Activated CD4-positive, alpha-beta T cell treated with anti-CD3 and anti-CD28 coated beads for 48 hours (primary cell): ENCODE data around the gene LMTK3.
"Not testable (repeated sequence)": the region's sequence is repeated elsewhere in the genome, so short reads cannot be mapped to it uniquely, and the experiment has no call there.

Experiments used
- DNase-seq: peaks from one replicate; pipeline ENCODE4 v3.0.0-alpha.2; 2020

The LMTK3 gene

DNA sequence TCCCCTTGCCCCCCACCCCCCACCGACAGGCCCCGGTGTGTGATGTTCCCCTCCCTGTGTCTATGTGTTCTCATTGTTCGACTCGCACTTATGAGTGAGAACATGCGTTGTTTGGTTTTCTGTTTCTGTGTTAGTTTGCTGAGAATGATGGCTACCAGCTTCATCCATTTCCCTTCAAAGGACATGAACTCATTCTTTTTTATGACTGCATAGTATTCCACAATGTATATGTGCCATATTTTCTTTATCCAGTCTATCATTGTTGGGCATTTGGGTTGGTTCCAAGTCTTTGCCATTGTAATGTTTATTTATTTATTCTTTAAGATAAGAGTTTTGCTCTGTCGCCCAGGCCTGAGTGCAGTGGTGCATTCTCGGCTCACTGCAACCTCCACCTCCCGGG lies 26.4 kb upstream of the LMTK3 start:
- not testable (repeated sequence) for DNase-seq

DNA sequence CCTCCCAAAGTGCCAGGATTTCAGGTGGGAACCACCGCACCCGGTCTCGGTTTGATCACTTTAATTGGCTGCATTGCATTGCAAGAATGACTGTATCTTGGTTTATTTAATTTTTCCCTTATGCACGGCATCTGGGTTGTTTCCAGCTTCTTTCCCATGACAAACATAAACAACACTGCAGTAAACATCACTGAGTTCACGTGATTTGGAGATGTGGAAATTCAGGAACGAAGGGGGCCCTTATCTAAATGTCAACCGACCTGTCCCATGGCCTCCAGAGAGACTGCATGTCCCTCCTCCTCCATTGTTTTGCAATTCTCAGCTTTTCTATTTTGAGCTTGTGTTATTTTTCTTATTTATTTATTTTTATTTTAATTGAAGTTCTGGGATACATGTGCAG lies 25.9 kb upstream of the LMTK3 start:
- no peak for DNase-seq

DNA sequence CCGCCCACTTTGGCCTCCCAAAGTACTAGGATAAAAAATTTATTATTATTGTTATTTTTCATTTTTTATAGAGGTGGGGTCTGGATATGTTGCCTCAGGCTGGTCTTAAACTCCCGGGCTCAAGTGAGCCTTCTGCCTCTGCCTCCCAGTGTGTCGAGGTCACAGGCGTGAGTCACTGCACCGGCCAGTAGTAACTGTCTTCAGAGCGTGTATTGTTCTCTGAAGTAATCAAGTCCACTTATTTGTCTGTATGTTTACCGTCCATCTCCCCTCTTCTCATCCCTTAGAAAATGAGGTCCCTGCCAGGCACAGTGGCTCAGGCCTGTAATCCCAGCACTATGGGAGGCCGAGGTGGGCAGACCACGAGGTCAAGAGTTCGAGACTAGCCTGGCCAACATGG lies 22.1 kb upstream of the LMTK3 start:
- no peak for DNase-seq

DNA sequence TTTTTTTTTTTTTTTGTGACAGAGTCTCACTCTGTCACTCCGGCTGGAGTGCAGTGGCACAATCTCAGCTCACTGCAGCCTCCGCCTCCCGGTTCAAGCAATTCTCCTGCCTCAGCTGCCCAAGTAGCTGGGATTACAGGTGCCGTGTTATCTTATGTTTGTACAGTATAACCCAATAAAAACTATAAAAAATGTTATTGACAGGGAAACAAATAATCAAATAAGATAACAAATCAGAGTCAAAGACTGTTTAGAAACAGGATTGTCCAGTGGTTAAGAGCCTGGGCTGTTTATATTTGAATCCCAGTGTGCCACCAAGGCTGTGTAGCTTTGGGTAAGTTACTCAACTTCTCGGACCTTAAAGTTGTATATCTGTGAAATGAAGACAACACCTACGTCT lies 19.1 kb upstream of the LMTK3 start:
- no peak for DNase-seq

DNA sequence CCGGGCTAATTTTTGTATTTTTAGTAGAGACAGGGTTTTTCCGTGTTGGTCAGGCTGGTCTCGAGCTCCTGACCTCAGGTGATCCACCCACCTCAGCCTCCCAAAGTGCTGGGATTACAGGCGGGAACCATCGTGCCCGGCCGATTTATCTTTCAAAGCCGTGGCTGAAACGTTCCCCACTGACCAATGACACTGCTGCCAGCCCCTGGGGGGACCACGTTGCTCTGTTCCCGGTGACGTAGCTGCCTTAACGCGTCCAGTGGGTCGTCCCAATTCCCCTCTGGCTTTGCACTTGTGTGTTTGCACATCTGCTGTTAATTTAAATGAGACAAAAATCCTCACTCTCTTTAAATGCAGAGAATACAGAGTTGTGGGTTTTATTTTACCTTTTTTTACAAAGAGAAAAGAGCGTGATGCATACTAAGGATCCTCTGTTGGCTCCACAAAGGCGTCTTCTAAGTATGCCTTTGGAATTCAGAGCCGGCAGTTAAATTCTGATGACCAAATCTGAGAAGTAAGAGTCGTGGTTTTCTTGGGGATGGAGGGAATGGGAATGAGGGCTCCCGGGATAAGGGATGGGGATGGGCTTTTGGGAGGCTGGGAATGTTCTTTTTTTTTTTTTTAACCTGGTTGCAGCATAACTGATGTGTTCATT lies 18.6 kb upstream of the LMTK3 start:
- no peak for DNase-seq

DNA sequence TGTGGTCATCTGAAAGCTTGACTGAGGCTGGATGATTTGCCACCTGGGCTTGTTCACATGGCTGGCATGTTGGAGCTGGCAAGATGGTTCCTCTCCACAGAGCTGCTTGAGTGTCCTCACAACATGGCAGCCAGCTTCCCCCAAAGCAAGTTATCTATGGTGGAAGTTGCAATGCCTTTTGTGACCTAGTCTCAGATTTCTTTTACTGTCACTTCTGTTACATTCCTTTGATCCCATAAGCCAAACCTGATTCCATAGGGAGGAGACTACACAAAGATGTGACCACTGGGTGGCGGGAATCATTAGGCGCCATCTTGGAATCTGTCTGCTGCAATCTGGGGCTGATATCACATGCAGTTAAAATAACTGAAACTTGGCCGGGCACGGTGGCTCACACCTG lies 17.5 kb upstream of the LMTK3 start:
- DNase-seq = no peak

DNA sequence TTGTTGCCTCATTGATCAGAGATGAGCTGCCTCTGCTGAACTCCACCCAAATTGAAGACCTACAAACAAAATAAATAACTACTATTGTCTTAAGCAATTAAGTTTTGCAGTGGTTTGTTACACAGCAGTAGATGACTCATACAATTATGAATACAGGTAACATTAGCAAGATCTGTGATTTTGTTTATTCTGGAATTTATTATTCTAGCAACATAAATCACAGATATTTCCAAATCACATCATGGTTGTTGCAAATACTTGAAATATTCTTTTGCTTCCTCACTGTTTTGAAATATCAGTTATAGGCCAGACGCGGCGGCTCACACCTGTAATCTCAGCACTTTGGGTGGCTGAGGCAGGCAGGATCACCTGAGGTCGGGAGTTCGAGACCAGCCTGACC lies 13.1 kb upstream of the LMTK3 start:
- no peak for DNase-seq

DNA sequence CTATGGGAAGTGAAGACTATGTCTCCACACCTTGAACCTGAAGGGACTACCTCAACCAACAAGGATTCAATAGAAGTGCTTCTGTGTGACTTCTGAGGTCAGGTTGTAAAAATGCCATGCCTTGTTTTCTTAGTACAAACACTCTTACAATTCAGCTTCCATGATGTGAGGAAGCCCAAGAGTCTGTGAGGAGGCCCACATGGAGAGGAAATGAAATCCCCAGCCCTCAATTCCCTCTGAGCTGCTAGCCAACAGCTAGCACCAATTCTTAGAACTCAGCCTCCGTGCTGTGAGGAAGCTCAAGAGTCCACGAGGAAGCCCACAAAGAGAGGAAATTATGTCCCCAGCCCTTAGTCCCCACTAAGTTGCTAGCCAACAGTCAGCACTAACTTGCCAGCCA lies 12.6 kb upstream of the LMTK3 start:
- DNase-seq = no peak

DNA sequence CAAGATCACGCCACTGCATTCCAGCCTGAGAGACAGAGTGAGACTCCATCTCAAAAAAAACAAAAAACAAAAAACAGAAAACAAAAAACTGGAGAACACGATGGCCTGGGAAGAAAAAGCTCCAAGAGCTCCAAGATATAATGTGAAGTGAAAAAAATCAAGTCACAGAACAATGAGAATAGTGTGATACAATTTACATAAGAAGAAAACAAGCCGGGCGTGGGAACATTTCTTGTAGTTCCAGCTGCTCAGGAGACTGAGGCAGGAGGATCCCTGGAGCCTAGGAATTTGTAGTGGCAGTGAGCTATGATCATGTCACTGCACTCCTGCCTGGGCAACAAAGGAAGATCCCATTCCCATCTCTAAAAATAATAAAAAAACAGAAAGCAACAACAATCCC lies 8.5 kb upstream of the LMTK3 start:
- no peak for DNase-seq

DNA sequence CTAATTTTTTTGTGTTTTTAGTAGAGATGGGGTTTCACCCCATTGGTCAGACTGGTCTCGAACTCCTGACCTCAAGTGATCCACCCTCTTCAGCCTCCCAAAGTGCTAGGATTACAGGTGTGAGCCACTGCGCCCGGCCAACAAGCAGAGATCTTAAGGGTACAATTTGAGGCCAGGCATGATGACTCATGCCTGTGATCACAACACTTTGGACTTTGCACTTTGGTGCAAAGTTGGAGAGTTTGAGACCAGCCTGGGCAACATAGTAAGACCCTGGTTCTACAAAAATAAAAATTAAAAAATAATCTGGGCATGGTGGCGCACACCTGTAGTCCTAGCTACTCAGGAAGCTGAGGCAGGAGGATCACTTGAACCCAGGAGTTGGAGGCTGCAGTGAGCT lies 7.8 kb upstream of the LMTK3 start:
- DNase-seq = not testable (repeated sequence)

DNA sequence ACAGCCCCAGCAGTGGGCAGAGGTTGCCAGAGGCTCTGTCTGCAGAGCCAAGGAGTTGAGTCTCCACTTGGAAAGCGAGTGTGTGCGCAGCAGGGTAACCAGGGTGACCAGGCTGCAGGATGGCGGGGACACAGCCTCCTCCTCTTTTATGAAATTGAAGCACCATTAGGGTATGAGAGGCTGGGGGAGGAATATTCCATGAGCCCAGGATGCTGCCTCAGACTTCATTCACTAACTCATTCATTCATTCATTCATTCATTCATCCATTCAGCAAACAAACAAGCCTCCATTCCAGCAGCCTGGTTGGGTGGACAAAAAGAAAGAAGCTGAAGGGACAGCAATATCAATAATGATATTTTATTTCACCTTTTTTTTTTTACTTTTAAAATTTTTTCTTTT lies 6.6 kb upstream of the LMTK3 start:
- DNase-seq = no peak

DNA sequence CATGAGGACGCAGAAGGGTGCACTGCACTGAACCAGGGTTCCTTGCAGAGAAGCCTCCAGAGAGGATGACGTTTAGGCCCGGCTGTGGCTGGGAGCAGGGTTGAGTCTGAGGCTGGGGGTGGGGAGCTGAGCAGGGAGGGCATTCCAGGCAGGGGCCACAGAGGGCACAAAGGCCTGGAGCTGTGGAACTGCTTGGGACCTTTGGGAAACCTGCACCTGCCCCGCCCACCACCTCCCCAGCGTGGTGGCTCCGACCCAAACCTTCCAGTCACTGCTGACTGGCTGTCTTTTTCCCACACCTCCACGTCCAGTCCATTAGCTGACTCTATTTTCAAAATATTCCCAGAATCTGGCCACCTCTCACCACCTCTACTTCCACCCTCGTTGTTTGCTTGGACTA lies 4.9 kb upstream of the LMTK3 start:
- DNase-seq = no peak

DNA sequence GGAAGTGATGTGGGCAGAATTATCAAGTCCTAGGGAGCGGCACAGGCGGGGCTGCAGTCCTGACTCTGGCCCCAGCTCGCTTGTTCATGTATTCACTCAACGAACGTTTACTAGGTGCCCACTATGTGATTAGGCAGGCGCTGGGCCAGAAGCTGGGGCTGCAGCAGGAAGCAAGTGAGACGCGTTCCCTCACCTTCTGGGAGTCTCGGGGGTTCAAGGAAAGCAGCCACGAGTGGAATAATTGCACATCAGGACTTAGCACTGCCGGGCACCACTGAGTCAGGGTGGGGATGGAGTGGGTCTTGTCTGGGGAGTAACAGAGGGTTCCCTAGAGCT lies 2.5 kb upstream of the LMTK3 start:
- no peak for DNase-seq

DNA sequence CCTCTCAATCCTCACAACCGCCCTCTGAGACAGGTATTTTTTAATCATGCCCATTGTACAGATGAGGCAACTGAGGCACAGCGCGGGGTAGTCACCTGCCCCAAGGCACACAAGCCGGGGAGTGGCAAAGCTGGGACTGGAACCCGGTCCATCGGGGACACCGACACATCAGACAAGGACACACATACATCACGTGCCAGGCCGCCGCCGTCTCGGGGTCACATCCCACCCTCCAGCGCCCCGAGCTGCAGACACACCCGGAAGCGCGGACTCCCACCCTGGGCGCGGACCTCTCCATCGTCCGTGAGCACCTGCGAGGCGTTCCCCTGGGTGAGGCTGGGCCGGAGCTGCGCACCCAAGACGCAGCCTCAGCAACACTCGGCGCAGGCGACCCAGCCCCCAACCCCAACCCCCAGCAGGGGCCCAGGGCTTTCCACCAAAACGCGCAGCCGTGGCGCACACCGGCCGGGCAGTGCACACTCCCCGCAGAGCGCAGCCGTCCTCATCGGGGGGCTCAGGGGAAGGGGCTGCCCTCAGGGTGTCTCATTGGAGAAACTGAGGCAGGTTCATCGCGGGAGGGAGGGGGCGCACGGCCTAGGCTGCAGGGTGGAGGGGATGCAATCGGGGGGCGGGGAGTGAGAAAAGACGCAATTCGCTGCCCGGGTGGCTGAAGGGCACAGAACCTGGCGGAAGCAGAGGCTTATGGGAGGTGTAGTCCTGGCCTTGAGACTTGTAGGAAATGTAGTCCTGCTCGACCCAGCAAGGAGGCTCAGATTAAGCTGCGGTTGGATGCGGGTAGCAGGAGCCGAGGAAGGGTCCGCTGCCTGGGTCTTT lies 1.9 kb upstream of the LMTK3 start:
- peak; percentile 80 for DNase-seq

DNA sequence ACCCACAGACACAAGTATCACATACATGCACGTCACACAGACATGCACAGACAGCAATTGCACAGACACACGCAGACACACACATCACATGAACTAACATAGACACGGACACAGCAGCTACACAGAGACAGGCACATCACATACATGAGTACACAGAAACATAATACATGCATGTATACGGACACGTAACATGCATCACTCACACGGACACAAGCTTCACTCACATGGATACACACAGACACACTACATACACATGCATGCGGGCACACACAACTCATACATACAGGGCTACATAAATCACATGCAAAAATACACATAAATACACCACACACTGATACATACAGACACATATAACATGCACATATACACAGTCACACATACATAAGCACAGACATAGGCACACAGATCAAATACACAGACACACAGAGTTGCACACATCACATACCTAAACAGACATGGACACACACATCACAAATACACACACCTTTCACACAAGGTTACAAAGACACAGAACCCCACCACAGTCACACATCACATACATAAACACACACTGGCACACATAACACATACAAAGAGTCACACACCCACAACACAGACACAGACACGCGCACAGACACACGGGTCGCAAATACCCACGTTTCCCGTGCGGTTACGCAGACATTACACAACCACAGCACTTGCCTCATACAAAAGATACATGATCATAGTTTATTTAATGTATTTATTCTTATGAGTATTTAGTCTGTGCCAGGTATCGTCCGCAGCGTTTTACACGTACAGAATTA lies 1.1 kb upstream of the LMTK3 start:
- no peak for DNase-seq

DNA sequence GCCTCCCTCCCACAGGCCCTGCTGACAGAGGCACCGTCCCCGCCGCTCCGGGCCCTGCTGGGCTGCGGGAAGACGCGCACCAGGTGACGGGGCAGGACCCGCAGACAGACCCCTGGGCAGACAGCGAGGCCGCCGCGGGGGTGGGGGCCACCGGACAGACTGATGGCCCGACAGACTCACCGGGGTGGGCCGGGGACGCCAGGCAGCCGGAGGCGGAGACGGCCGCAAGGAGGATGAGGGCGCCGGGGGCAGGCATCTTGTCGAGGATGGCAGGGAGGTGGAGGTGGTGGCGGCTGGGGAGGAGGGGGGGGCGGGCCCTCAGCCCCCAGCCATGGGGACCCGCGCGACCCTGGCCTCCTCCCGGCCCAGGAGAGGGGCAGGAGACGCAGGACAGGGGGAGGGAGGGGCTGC lies 309 bp downstream of the LMTK3 start:
- peak; percentile 21 for DNase-seq

DNA sequence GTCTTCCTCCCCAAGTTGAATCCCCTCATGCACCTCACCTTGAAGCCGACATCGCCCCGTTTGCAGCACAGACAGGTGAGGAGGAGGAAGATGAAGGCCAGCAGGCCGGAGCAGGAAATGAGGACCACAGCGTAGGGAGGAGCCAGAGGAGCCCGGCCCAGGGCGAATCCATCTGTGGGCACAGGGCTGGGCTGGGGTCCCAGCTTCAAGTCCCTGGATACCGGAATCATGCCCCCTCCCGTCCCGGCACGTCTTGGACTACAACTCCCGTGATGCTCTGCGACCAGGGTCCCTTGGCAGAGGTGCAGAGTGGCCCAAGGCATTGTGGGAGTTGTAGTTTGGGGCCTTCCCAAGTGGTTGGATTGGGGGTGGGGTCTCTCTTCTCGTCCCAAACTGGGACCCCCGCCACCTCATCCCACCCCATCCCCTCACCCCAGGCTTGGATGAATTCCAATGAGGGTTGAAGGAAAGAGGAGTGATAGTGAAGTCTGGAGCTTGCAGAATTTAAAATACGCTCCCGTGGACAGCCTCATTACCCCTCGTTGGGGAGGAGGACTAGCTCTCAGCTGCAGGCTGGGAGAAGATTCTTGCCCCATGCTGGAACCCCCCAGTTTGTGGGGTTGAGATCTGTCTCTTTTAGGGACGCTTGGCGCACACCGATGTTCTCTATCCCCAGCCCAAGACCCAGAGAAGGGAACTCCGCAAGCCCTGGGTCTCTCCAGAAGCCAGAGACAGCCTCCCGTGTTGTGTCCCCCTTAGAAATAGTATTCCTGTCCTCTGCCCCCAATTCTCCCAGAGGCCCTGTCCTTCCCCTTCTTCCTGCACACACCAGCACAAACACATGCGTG lies 990 bp downstream of the LMTK3 start:
- DNase-seq = peak; percentile 84

DNA sequence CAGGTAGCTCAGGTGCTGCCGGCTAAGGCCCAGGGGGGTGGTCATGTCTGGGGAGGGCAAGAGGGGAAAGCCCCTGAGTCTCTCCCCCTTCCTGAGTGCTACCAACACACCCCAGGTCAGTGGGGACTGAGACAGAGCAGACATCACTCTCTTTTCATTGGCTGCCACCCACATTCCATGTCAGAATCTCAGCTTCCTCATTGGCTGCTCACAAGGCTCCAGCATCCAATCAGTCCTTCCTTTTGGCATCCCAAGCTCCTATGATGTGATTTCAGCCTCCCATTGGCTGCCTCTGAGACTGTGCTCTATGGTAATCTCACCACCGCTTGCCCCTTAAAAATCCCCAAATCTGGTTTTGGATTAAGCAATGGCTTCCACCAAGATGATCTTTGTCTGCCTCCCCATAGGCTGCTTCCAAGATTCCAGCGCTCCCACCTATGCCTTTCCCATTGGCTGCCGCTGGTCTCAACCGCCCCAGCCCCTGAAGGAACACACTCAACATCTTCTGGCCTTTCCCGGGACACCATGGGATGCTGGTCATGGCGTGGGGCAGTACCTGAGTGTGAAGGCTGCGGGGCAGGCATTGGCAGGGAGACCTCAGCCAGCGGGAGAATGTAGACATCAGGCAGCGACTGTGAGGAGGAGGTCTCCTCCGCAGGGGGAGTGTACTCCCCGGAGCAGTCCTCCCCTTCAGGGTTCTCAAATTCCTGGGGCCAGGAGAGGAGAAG lies 2.0 kb downstream of the LMTK3 start:
- DNase-seq = no peak

DNA sequence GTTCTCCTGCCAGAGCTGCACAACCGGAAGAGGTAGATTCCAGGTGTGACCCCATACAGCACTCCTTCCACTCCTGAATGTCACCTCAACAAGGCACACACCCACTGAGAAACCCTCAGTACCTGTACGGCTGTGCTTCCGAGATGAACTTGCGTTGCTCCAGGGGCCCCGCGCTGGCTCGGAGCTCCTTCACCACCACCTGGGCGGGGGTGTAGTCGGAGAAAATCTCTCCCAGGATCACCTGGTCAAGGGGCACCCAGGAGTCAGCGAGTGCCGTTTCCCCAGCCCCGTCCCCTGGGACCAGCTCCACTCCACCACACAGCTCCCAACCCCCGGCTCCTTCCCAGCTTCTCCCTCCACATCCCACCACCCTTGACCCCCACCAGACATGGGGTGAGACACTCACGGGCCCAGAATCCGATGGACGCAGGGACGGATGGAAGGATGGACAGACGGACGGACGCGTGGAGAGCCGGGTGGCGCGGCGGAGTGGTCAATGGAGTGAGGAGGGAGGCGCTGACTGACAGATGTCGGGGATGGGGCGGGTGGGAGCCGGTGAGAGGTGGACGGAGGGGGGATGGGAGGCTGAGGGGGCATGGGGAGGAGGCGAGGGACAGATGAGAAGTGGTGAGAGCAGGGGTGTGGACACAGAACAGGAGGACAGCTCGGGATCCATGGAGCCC lies 2.8 kb downstream of the LMTK3 start:
- DNase-seq = no peak

DNA sequence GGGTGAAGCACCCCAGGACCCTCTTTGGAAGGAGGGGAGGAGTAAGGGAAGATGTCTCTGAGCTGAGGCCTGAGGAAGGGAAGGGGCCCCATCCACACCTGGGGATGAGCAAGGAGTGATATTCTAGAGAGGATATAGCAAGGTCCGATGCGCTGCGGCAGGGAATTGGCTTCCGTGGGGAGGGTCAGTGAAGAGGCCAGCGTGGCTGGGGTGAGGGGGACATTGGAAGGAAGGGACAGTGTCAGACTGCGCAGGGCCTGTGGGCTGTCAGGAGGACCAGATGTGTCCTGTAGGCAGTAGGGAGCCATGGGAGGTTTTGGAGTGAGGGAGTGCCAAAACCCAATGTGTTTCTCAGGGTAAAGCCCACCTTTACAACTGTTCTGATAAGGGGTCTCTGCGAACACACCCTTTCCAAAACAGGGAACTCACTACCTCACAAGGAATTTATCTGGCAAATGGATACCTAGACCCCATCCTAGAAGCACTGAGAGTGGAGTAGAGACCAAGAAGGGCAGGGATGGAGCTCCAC lies 3.7 kb downstream of the LMTK3 start:
- no peak for DNase-seq

DNA sequence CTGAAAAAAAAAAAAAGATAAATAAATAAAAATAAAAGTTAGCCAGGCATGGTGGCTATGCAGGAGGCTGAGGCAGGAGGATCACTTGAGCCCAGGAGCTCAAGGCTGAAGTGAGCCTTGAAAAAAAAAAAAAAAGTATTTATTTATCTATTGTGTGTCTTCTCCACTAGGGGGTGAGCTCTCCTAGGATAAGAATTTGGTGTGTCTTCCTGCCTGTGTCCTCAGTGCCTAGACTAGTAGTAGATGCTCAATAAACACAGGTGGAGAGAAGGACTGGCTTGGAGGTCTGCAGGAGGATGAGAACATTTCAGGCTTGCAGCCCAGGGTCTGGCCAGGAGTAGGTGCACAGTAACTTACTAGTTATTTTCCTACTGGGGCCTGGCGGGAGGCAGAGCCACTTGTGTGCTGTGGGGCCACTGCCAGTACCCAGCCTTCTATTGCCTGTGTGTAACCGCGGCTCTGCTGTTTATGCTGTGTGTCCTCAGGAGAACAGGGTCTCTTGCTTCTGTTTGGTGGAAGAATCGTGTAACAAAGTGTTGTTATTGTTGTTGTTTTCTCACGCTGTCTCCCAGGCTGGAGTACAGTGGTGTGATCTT lies 5.4 kb downstream of the LMTK3 start:
- no peak for DNase-seq
